Hematopoietic multipotent progenitor cell treated with erythropoietin and hydrocortisone succinate and interleukin-3 and kit ligand, for 17 days (in vitro differentiated cells): ENCODE measurements around the gene CDC37.

Experiments
- DNase-seq: peaks from one replicate; pipeline ENCODE4 v3.0.0-alpha.2; 2015; ENCODE audit warnings: low spot score

Gene CDC37

DNA sequence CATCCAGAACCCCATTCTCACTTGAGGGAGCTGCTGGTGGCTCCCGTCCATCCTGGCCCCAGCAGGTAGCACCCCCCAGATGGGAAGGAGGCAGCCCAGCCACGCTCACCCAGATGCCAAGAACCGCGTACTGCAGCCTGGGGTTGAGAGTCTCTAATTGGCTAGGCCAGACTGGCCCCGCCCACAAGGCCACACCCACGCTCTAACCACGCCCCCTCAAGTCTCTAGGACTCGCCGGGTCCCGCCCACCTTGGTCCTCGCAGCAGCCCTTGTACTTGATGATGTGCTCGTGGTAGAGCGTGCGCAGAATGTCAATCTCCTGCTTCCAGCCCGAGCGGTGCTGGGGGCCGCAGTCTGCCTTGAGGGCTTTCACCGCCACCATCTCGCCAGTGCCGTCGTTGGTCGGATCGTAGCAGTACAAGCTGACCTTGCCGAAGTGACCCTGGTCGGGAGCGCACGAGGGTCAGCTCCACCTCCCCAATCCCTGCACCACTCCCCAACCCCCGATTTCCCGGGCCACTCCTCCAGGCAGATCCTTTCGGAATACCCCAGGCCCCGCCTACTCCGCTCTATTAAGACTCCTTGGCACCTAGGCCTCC lies 49.5 kb downstream of the CDC37 start:
- DNase-seq: peak; percentile 33

DNA sequence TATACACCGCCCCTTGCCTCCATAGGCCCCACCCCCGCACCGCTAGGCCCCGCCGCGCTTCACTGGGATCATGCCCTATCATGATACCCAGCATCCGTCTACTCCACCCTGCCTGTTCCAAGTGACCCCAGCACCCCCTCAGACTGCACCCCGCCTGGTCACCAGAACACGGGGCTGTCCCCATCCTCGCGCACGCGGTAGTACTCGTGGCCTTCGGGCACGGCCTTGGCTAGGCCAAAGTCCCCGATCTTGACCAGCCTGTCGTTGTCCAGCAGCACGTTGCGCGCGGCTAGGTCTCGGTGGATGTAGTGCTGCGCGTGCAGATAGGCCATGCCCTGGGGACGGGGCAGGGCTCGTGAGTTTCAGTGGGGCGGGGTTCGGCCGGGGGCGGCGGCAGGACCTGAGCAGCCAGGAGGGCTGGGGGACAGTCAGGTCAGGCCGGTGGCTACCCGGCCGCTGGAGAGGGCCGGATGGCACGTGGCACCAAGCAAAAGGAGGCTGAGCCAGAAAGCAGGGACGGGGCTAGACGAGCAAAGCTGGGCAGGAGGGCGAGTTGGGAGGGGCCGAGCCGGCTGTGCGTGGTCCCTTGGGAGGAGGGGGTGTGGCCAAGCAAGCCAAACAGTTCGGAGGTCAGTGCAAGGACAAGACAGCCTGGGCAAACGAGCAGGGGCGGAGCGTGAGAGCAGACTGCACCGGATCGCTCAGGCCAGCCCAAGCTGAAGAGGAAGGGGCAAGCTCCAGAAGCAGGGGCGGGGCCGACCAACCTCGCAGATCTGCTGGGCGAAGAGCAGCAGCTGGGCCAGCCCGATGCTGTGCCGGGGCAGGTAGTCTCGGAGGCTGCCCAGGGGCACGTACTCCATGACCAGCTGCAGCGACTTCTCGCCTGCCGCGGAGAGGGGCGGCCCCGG lies 50.3 kb downstream of the CDC37 start:
- DNase-seq: no peak

GRCh38 chr19:10346509-10346908 lies 56.8 kb downstream of the CDC37 start:
- DNase-seq: no peak

- DNase-seq: no peak
Measured at GRCh38 chr19:10344780-10345179, 58.6 kb downstream of the CDC37 start.

DNA sequence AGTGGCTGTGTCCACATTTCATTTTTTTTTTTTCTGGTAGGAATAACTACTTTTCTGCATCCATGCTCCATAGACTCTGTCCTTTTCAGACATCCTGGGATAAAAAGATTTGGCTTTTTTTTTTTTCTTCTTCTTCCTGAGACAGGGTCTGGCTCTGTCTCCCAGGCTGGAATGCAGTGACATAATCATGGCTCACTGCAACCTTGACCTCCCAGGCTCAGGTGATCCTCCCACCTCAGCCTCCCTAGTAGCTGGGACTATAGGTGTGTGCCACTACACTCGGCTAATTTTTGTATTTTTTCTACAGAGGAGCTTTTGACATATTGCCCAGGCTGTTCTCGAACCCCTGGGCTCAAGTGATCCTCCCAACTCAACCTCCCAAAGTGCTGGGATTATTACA lies 59.8 kb downstream of the CDC37 start:
- DNase-seq: no peak
